HG02852 (cell line): ENCODE data around the gene FARS2.
"Not testable (repeated sequence)": the region's sequence is repeated elsewhere in the genome, so short reads cannot be mapped to it uniquely, and the experiment has no call there.

Experiments used
- ATAC-seq: cut with Tn5 transposase; IDR thresholded peaks from one replicate; pipeline ENCODE4 v1.9.1; 2021; ENCODE audit warnings: mild to moderate bottlenecking, moderate library complexity; ENCODE audit not compliant: unreplicated experiment

Gene FARS2

GRCh38 chr6:5563086-5563485, 301.8 kb downstream of the FARS2 start:
- ATAC-seq, result no peak

DNA sequence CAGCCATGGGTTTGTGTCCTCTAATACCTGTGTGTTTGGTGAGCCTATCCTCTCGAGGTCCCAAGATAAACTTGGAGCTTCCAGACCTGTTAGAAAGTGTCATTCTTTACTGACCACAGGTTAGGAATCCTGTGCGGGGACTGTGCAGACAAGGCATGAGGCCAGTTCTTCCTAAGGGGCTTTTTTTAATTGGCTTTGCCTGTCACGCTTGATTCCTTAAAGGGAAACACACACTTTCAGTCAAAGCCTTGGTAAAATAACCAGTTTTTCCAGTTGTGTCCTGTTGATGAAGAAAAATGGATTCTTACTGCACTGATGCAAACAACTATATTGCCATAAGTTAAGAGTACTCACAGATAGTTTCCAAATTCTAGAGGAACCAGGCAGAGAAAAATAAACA, 303.4 kb downstream of the FARS2 start:
- ATAC-seq, result not testable (repeated sequence)

- no peak for ATAC-seq
These were observed 304.7 kb downstream of the FARS2 start for GRCh38 chr6:5565971-5566370.

DNA sequence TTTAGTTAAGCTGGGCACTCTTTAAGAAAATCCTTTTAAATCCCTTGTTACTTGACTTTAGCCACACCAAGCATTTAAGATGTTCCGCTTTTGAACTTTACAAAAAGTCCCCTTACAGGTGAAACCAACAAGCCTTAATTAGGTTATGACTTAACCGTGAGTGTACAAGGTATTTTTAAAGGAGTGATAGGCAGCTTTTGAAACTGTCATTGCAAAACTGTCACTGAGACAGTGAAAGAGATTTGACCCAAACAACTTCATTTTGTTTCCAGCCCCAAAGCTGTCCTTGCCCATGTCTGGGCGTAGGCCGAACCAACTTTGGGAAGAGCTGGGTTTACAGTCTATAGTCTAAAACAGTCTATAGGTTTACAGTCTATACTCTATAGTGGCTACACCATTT, 305.4 kb downstream of the FARS2 start:
- ATAC-seq, result no peak

GRCh38 chr6:5567352-5567751, 306.0 kb downstream of the FARS2 start:
- ATAC-seq, result peak; percentile 70

- peak; percentile 21 for ATAC-seq
These were observed 306.6 kb downstream of the FARS2 start for GRCh38 chr6:5567890-5568289.

- ATAC-seq, result no peak
These were observed 308.2 kb downstream of the FARS2 start for GRCh38 chr6:5569491-5569890.

GRCh38 chr6:5570641-5571040, 309.3 kb downstream of the FARS2 start:
- ATAC-seq, result no peak

- no peak for ATAC-seq
These were observed 319.6 kb downstream of the FARS2 start for GRCh38 chr6:5580736-5581581.

DNA sequence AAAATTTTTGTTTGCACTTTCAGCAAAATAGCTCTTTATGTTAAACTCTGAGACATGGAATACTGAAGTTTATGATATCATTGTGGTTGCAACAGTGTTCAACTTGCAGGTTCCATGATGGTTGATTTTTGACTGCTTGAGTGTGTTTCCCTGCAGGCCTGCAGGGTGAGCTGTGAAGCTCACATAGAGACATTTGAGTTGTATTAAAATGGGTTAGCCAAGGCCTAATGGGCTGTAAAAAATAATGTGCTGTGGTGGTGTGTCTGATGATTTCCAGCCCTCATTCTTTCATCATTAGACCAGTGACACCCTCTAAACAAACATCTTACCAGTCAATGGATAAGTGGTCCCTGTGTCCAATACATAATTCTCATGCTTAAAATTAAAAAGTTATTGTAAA, 321.4 kb downstream of the FARS2 start:
- ATAC-seq, result no peak

DNA sequence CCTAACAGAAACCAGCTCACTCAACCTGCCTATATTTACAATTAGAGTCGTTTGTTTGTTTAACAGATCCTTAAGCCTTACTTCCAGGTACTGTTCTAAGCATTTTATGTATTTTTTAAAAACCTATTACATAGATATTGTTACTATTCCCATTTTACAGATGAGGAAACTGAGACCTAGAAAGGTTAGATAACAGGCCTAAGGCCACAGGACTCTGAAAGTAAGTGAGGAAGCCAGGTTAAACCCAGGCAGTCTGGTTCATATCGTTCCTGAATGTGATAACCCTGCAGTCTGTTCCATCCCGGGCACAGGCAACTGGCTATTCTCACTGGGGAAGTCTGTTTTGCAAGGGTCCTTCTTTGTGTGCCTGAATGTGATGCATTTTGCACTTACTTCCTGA, 322.2 kb downstream of the FARS2 start:
- ATAC-seq, result no peak

GRCh38 chr6:5584078-5584482, 322.8 kb downstream of the FARS2 start:
- no peak for ATAC-seq

- no peak for ATAC-seq
These were observed 326.3 kb downstream of the FARS2 start for GRCh38 chr6:5587648-5588047.

DNA sequence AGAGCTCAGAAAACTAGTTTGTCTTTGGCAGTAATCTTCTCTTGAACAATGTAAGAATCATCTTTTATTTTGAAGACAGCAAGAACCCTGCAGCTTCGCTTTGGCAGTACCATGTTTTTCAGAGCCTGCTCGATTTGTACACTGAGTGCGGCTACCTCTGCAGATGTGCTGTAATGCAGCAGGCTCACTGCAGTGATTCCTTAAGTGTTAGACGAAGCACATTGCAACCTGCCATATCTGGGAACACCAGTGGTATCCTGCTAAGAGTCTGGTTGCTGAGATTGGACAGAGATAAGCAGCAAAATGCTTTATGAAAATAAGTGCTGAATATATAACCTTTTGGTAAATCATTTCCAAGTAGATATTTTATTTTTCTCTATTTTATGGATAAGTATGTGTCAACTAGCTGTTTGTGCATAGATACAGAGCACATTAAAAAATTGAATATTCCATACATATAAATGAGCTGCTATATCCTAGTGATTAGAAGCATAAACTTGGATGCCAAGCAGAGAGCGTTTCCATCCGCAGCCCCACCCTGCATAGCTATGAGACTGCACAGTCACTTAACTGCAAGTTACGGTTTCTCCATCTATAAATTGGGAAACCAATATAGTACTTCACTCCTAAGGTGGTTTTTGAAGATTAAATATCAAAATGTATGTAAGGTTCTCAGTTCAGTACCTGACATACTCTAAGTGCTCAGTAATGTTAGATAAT, 328.3 kb downstream of the FARS2 start:
- ATAC-seq, result no peak

DNA sequence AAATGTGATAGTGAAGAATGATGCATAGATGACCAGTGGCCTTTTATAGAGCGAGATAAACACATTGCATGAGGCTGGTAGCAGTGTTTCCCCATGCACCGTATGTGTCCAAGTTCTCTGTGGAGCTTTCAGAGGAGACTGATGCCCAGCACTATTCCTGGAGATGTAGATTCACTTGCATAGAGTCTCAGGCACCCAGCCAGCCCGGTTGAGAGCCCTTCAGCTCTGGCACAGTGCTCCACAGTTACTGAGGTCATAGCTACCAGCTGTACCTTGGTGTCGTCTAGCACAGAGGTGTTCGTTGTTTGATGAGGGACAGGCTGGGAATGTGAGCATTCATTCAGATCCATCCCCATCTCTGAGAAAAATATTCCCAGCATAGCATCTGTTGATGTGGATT, 328.9 kb downstream of the FARS2 start:
- ATAC-seq, result no peak

- no peak for ATAC-seq
These were observed 331.7 kb downstream of the FARS2 start for GRCh38 chr6:5592886-5593519.

- ATAC-seq, result no peak
These were observed 333.9 kb downstream of the FARS2 start for GRCh38 chr6:5595184-5595583.

DNA sequence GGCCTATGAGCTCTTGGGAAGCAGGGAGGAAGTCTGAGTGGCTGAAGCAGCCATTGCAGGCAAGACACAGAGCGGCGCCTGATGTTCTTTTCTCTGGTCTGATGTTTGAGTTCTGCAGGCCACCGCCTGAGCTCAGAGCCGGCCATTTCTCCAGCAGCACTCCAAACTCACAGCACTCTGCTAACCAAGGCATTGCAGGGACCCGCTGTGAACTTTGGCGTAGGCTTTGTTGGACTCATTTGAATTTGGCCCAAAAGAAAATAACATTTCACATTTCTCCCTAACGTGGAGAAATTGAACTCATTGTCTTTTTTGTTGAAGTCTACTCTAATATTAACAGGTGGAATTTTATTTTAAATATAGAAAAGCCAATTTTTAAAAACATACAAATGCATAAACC, 336.1 kb downstream of the FARS2 start:
- no peak for ATAC-seq

GRCh38 chr6:5598123-5598522, 336.8 kb downstream of the FARS2 start:
- ATAC-seq, result no peak

DNA sequence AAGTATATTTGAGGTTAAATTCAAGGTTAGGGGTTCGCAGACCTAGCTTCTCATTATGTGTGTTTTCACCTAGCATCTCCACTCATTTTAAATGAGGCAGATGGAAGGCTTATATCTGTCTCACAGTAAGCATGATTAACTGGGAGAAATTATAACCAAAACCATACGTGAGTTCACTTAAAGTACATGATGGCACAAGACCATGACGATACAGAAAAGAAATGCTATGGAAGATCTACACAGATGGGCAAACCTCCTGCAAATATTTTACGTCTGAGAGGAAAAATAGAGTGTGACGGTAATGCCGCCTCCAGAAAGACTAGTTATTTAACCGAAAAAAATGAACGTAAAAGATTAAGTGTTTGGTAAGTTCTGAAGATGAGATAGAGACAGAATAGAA, 337.8 kb downstream of the FARS2 start:
- ATAC-seq, result no peak

GRCh38 chr6:5605937-5606336, 344.6 kb downstream of the FARS2 start:
- no peak for ATAC-seq

- ATAC-seq, result no peak
These were observed 345.2 kb downstream of the FARS2 start for GRCh38 chr6:5606546-5606945.
